Left ventricle myocardium inferior (tissue), 1 donor: Measurements from ENCODE around the gene TCF3. TPM values are rescaled to one million over a fixed set of nuclear protein-coding genes. Genes with fewer than 3 reads are reported as not detected.

ENCODE experiments used
- DNase-seq: peaks from one replicate; pipeline ENCODE4 v3.0.0-alpha.2; 2020
- H3K27ac ChIP-seq: fragments of 200-600 bp; replicated peaks from 2 replicates; pipeline ENCODE4 v1.8.0; 2021
- H3K27me3 ChIP-seq: fragments of 200-600 bp; 2 replicates; pipeline ENCODE4 v1.8.0; 2021; ENCODE audit warnings: low read depth
- H3K36me3 ChIP-seq: fragments of 200-600 bp; 2 replicates; pipeline ENCODE4 v1.8.0; 2021
- H3K4me1 ChIP-seq: fragments of 200-600 bp; 2 replicates; pipeline ENCODE4 v1.8.0; 2021
- H3K4me3 ChIP-seq: fragments of 200-600 bp; 2 replicates; pipeline ENCODE4 v1.8.0; 2021; ENCODE audit warnings: mild to moderate bottlenecking, moderate library complexity
- H3K9me3 ChIP-seq: fragments of 200-600 bp; replicated peaks from 2 replicates; pipeline ENCODE4 v1.8.0; 2021
- intact Hi-C: fragments of 100-400 bp; cut with micrococcal nuclease; formaldehyde crosslinking; loops from one replicate; pipeline ENCODE4 v1.11.0; 2022
- total RNA-seq: library from RNA; stranded (reverse); fragmentation: NEBNext Ultra II Directional; extraction: Animal tissue kit (Norgen Biotek cat#: 25700); gene quantifications from one replicate; pipeline ENCODE4 v1.2.1, GENCODE V29; 2021
- TF ChIP-seq, protein P1 (sequence below): fragments of 200-600 bp; IDR thresholded peaks from 2 replicates; pipeline ENCODE4 v1.8.0; 2021; ENCODE audit warnings: antibody characterized with exemption, mild to moderate bottlenecking, borderline replicate concordance
- donor health status: DM: no; HTN: yes; CAD: no; lungs with severe emphysema.

The TCF3 gene
- total RNA-seq, 1 donor from 2014 or later = 18.4 TPM

GRCh38 chr19:1577090-1577928 lies 75.1 kb downstream of the TCF3 start:
- DNase-seq = peak; percentile 58
- TF ChIP-seq, protein P1, sequence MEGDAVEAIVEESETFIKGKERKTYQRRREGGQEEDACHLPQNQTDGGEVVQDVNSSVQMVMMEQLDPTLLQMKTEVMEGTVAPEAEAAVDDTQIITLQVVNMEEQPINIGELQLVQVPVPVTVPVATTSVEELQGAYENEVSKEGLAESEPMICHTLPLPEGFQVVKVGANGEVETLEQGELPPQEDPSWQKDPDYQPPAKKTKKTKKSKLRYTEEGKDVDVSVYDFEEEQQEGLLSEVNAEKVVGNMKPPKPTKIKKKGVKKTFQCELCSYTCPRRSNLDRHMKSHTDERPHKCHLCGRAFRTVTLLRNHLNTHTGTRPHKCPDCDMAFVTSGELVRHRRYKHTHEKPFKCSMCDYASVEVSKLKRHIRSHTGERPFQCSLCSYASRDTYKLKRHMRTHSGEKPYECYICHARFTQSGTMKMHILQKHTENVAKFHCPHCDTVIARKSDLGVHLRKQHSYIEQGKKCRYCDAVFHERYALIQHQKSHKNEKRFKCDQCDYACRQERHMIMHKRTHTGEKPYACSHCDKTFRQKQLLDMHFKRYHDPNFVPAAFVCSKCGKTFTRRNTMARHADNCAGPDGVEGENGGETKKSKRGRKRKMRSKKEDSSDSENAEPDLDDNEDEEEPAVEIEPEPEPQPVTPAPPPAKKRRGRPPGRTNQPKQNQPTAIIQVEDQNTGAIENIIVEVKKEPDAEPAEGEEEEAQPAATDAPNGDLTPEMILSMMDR = no peak
- H3K27ac ChIP-seq = peak overlapping the region; percentile 71

DNA sequence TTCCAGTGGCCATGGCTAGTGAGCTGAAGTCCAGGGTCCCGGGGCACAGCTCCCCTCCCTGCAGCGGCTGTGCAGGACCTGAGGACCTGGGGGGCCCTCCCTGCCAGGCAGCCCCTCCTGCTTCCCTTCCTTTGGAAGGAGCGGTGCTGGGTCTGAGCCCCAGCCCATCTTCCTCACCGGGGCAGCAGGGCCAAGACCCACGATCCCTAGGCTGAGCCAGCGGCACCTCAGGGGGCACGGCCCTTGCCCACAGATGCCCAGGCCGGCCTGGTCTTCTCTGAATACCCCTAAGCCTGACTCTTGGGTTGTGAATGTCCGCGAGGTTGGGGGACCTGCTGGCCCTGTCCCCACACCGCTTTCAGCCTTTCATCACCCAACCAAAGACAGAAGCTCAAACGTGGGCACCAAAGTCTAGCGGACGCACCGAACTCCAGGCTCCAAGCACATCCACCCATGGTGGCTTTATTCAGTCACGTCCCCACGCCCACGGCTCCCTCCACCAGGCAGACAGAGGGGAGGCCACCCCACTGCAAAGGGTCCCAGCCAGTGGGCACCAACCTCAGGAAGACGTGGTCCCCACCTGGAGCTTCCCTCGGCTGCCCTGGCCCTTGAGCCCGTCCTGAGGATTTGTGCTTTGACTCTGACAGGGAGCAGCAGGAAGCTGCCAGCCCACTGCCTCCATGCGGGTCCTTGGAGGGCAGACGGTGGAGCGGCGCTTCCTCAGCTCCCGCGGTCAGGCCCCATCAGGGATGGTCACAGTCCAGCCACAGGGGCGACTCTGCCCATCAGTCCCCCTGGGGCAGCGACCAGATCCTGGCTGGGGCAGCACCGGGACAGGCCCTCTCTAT lies 75.9 kb downstream of the TCF3 start:
- H3K4me3 ChIP-seq = no peak overlapping the region
- no peaks in the 10 kb centered on the region for H3K9me3 ChIP-seq
- TF ChIP-seq, protein P1 = no peak
- H3K4me1 ChIP-seq = peaks cover 14% of the 10 kb centered on the region
- intact Hi-C loops = no loop called here
- no peak for DNase-seq
- peak overlapping the region; percentile 71 for H3K27ac ChIP-seq
- H3K27me3 ChIP-seq = no peaks in the 10 kb centered on the region
- peaks cover 47% of the 10 kb centered on the region for H3K36me3 ChIP-seq

More at GRCh38 chr19:1577090-1577928, 75.1 kb downstream of the TCF3 start:
- Histone ChIP-seq H3K27me3 (no peaks in the 10 kb centered on the region), H3K9me3 (no peaks in the 10 kb centered on the region), H3K4me3 (peak overlapping the region; percentile 15), H3K36me3 (peaks cover 56% of the 10 kb centered on the region), H3K4me1 (peaks cover 14% of the 10 kb centered on the region)
- intact Hi-C loops = no loop called here

DNA sequence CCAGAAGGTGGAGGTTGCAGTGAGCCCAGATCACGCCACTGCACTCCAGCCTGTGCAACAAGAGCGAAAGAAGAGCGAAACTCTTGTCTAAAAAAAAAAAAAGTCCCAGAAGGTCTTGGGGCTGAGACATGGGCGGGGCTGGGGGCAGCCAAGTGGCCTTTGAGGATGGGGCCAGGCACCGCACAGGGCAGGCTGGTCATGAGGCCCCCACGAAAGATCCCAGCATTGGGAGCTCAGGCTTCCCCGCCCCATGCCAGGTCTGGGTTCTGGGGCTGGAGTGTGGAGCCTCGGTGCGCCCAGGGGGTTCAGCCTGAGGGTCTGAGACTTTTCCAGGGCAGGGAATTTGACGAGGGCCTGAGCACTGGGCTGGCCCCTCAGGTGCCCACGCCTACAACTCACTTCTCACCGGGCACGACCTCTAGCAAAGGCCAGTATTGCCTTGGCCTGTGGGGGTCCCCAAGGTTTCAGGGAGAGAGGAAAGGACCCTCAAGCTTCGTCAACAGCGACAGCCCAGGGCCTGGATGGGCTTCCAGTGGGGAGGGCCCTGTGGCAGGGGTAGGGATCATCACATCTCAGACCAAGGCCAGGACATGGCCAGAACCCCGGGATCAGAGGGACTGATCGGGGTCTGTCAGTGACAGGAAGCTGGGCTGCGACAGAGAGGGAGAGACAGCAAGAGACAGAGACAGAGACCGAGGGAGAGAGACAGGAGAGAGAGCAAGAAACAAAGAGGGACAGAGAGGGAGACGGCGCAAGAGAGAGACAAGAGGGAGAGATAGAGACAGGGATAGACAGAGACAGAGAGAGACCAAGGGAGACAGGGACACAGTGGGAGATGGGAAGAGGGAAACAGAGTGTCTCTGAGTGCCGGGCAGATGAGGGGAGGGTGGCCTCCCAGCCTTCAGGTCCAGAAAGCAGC lies 76.8 kb downstream of the TCF3 start:
- no peak overlapping the region for H3K4me3 ChIP-seq
- H3K9me3 ChIP-seq = no peaks in the 10 kb centered on the region
- H3K27ac ChIP-seq = no peak overlapping the region
- intact Hi-C loops = no loop called here
- TF ChIP-seq, protein P1 = no peak
- peaks cover 14% of the 10 kb centered on the region for H3K4me1 ChIP-seq
- peaks cover 38% of the 10 kb centered on the region for H3K36me3 ChIP-seq
- DNase-seq = no peak
- no peaks in the 10 kb centered on the region for H3K27me3 ChIP-seq

DNA sequence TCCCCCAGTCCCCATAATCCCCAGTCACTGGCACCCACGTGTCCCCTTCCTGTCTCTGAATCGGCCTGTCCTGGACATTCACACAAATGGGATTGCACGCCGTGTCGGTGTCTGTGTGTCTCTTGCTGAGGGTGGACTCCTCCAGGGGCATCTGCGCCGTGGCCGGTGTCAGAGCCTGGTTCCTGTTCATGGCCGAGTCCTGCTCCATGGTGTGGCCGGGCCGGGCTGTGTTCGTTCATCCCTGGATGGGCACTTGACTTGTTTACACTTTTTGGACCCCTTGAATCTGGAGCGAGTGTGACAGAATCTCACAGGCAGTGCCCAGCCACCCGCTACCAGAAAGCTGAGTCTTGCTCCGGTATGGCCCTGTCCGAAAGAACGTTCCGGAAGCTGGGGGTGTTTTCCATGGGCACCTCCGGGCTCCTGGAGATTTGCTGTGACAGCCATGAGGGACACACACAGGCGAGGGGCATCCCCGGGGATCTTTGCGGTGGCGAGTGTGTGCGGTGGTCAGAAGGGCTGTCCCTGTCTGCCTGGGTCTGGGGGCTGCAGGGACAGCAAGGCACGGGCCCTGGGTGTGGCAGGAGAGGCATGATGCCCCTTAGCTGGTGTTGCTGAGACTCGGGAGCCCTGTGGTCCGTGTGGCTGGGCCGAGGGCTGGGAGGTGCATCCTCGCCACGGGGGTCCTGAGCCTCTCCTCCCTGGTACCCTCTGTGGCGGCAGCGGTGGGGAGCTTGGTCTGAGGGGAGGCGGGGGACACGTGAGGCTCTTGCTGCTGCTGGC lies 77.9 kb downstream of the TCF3 start:
- H3K27me3 ChIP-seq = no peaks in the 10 kb centered on the region
- peaks cover 28% of the 10 kb centered on the region for H3K36me3 ChIP-seq
- no peak for DNase-seq
- H3K9me3 ChIP-seq = no peaks in the 10 kb centered on the region
- no peak overlapping the region for H3K27ac ChIP-seq
- intact Hi-C loops = no loop called here
- H3K4me3 ChIP-seq = no peak overlapping the region
- peaks cover 14% of the 10 kb centered on the region for H3K4me1 ChIP-seq
- TF ChIP-seq, protein P1 = no peak
